HCT116 (cell line): ENCODE measurements around the gene HRK. TPM values are rescaled to one million over a fixed set of nuclear protein-coding genes. Genes with fewer than 3 reads are reported as not detected.

Experiments
- ATAC-seq: fragments of 200-7000 bp; cut with Tn5 transposase; 2 replicates; pipeline ENCODE4 v1.9.1; 2020; ENCODE audit warnings: mild to moderate bottlenecking, moderate library complexity
- BruUV-seq: library from RNA; stranded (reverse); fragments of 400-500 nt; replicated peaks from 2 replicates; lab custom pipeline; 2021; lab: Mats Ljungman, UMichigan
- CTCF ChIA-PET: fragments of 300-600 bp; sonication (Branson Sonifier 250); formaldehyde crosslinking; loops from one replicate; lab custom pipeline; 2021; ENCODE audit warnings: antibody characterized with exemption; lab: Charles Lee
- POLR2A ChIA-PET: fragments of 300-600, 350-600 bp; sonication (Branson Sonifier 250); formaldehyde crosslinking; loops from one replicate; lab custom pipeline; 2021; ENCODE audit warnings: antibody characterized with exemption; lab: Charles Lee
- RAD21 ChIA-PET, 2 experiments: fragments of 300-600 bp; sonication (Branson Sonifier 250); formaldehyde crosslinking; loops; one replicate each; lab custom pipeline; 2023; ENCODE audit warnings: low total read pairs in 2 of 2; ENCODE audit not compliant: uncharacterized antibody in 2 of 2, unreplicated experiment in 2 of 2, low non-redundant PET in 1 of 2; lab: Charles Lee
- DNase-seq: peaks from one replicate; pipeline ENCODE4 v3.0.0-alpha.2; 2010; ENCODE audit warnings: low read depth, low spot score
- H2AFZ ChIP-seq: fragments of 200-600 bp; shearing (Covaris generic), sonication (generic); 2 replicates; pipeline ENCODE4 v1.6.1; 2017; ENCODE audit warnings: low read depth, mixed run types, mixed read lengths, antibody characterized with exemption, low read length; ENCODE audit not compliant: poor library complexity, severe bottlenecking
- H3K27ac ChIP-seq: 2 replicates; pipeline ENCODE4 v1.5.1; 2012; ENCODE audit warnings: low read depth, low read length
- H3K27me3 ChIP-seq: fragments of 200-600 bp; sonication (generic); 2 replicates; pipeline ENCODE4 v1.6.1; 2016; ENCODE audit warnings: mixed run types, low read length, mixed read lengths; ENCODE audit not compliant: insufficient read depth
- H3K36me3 ChIP-seq, 2 experiments: fragments of 200-500 bp in 1 of 2; fragments of 200-600 bp in 1 of 2; sonication (Bioruptor generic) in 1 of 2; sonication (generic) in 1 of 2; 2 replicates each; pipeline versions ENCODE4 v1.5.1 to v1.6.1; 2014 to 2016; ENCODE audit warnings: low read length in 2 of 2, inconsistent platforms in 1 of 2, mixed read lengths in 1 of 2, mixed run types in 1 of 2; ENCODE audit not compliant: insufficient read depth in 2 of 2, control insufficient read depth in 1 of 2
- H3K4me1 ChIP-seq, 2 experiments: fragments of 200-600 bp in 1 of 2; sonication (generic) in 1 of 2; 2 replicates each; pipeline versions ENCODE4 v1.5.1 to v1.6.1; 2012 to 2017; ENCODE audit warnings: low read length in 2 of 2, inconsistent platforms in 1 of 2, mild to moderate bottlenecking in 1 of 2, mixed read lengths in 1 of 2, mixed run types in 1 of 2, moderate library complexity in 1 of 2; ENCODE audit not compliant: insufficient read depth in 2 of 2, control insufficient read depth in 1 of 2
- H3K4me2 ChIP-seq: fragments of 200-600 bp; sonication (generic); 2 replicates; pipeline ENCODE4 v1.6.1; 2017; ENCODE audit warnings: mixed run types, low read length, mixed read lengths
- H3K4me3 ChIP-seq, 2 experiments: fragments of 200-600 bp in 1 of 2; sonication (generic) in 1 of 2; replicated peaks in 1 of 2; 2 replicates each; pipeline ENCODE4 v1.5.1; 2011 to 2016; ENCODE audit warnings: low read length in 2 of 2, control low read depth in 1 of 2, low read depth in 1 of 2, mild to moderate bottlenecking in 1 of 2, mixed read lengths in 1 of 2, mixed run types in 1 of 2
- H3K79me2 ChIP-seq: fragments of 200-600 bp; sonication (generic); 2 replicates; pipeline ENCODE4 v1.6.1; 2017; ENCODE audit warnings: mild to moderate bottlenecking, mixed run types, low read length, moderate library complexity, mixed read lengths; ENCODE audit not compliant: insufficient read depth
- H3K9ac ChIP-seq: fragments of 200-600 bp; sonication (generic); 2 replicates; pipeline ENCODE4 v1.6.1; 2016; ENCODE audit warnings: low read length, mixed read lengths
- H3K9me2 ChIP-seq: fragments of 200-600 bp; sonication (generic), shearing (Covaris generic); 2 replicates; pipeline ENCODE4 v1.6.1; 2017; ENCODE audit warnings: mixed run types, mild to moderate bottlenecking, moderate library complexity; ENCODE audit not compliant: insufficient read depth
- H3K9me3 ChIP-seq, 2 experiments: fragments of 200-500 bp in 1 of 2; fragments of 200-600 bp in 1 of 2; sonication (Bioruptor generic) in 1 of 2; sonication (generic) in 1 of 2; 2 replicates each; pipeline ENCODE4 v1.6.1; 2014 to 2017; ENCODE audit warnings: low read length in 2 of 2, mixed read lengths in 2 of 2, inconsistent platforms in 1 of 2, low read depth in 1 of 2, mild to moderate bottlenecking in 1 of 2, mixed run types in 1 of 2, moderate library complexity in 1 of 2; ENCODE audit not compliant: control insufficient read depth in 1 of 2, insufficient read depth in 1 of 2
- H4K20me1 ChIP-seq: fragments of 200-600 bp; sonication (generic), shearing (Covaris generic); 2 replicates; pipeline ENCODE4 v1.6.1; 2017; ENCODE audit warnings: mixed run types, mild to moderate bottlenecking, moderate library complexity; ENCODE audit not compliant: insufficient read depth
- CTCF ChIP-seq, 3 experiments: fragments of 200-600 bp in 1 of 3; sonication (generic) in 1 of 3; IDR thresholded peaks in 2 of 3; conservative IDR thresholded peaks in 1 of 3; 2 replicates each; pipeline ENCODE4 v1.5.1; 2012 to 2017; ENCODE audit warnings: low read depth in 2 of 3, low read length in 2 of 3, antibody characterized with exemption in 1 of 3, borderline replicate concordance in 1 of 3, control low read depth in 1 of 3, mild to moderate bottlenecking in 1 of 3, mixed read lengths in 1 of 3, mixed run types in 1 of 3, moderate library complexity in 1 of 3; ENCODE audit not compliant: insufficient read depth in 1 of 3
- EZH2 ChIP-seq: fragments of 200-600 bp; sonication (generic); IDR thresholded peaks from 2 replicates; pipeline ENCODE4 v1.6.1; 2017; ENCODE audit warnings: antibody characterized with exemption, mixed run types
- JUND ChIP-seq: IDR thresholded peaks from 2 replicates; pipeline ENCODE4 v1.6.1; 2012
- POLR2A ChIP-seq: IDR thresholded peaks from 2 replicates; pipeline ENCODE4 v1.7.0; 2011; ENCODE audit warnings: borderline replicate concordance; ENCODE audit not compliant: insufficient read depth, insufficient read length; ENCODE audit errors: extremely low read depth
- SP1 ChIP-seq: IDR thresholded peaks from 2 replicates; pipeline ENCODE4 v1.6.1; 2012; ENCODE audit warnings: low read depth
- ZNF274 ChIP-seq: fragments of 200-500 bp; sonication (Bioruptor generic); IDR thresholded peaks from 2 replicates; pipeline ENCODE4 v1.6.1; 2014; ENCODE audit warnings: mild to moderate bottlenecking, low read depth, low read length, inconsistent platforms
- intact Hi-C: fragments of 100-400 bp; cut with micrococcal nuclease; formaldehyde crosslinking; loops from 2 replicates; pipeline ENCODE4 v1.10.0; 2022
- total RNA-seq: library from RNA; stranded (reverse); gene quantifications from one replicate; pipeline ENCODE4 v1.2.1, GENCODE V29; 2021; ENCODE audit not compliant: unreplicated experiment

HRK gene
- total RNA-seq, 1 experiment from 2014 or later, result 4.3 TPM

DNA sequence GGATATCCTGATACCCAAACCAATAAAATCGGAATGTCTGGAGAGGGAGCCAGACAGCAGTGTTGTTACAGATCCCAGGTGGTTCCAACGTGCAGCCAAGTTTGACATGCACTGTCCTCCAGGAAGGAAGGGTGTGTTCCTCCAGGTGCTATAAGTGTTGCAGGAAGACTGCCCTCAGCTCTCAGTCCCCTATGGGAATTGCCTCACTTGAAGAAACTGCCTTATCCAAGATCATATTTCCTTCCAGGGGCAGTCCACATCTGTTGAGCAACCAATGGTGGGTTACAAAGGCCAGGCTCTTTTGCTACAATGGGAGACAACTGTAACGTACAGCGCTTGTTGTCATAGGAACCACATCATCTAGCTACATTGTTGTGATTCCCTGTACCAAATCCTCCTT is 16.2 kb upstream of the HRK start:
- ChIA-PET CTCF (interaction anchor here (1.3 kb wide), 1 partner anchor 34 kb away, joined by 3 read pairs; no protein-coding TSS in a partner anchor), RAD21 (no interaction called here), POLR2A (no interaction called here)
- H3K9me2 ChIP-seq, result no peaks in the 10 kb centered on the region
- intact Hi-C loops, result no loop called here
- no peak overlapping the region for H3K9ac ChIP-seq
- ATAC-seq (no peak), DNase-seq (no peak)
- H3K27ac ChIP-seq, result no peak overlapping the region
- no peaks in the 10 kb centered on the region for H3K79me2 ChIP-seq
- BruUV-seq, result no TSS peak
- TF ChIP-seq POLR2A (no peak), JUND (no peak), SP1 (no peak)
- H3K4me3 ChIP-seq, result no peak overlapping the region
- no peaks in the 10 kb centered on the region for H3K36me3 ChIP-seq
- H3K9me3 ChIP-seq, result no peaks in the 10 kb centered on the region
- H2AFZ ChIP-seq, result no peak overlapping the region
- H3K27me3 ChIP-seq, result peaks cover 5% of the 10 kb centered on the region; the same call in 1 of the 2 replicates
- no peaks in the 10 kb centered on the region for H3K4me1 ChIP-seq
- no peaks in the 10 kb centered on the region for H4K20me1 ChIP-seq
- H3K4me2 ChIP-seq, result no peak overlapping the region

DNA sequence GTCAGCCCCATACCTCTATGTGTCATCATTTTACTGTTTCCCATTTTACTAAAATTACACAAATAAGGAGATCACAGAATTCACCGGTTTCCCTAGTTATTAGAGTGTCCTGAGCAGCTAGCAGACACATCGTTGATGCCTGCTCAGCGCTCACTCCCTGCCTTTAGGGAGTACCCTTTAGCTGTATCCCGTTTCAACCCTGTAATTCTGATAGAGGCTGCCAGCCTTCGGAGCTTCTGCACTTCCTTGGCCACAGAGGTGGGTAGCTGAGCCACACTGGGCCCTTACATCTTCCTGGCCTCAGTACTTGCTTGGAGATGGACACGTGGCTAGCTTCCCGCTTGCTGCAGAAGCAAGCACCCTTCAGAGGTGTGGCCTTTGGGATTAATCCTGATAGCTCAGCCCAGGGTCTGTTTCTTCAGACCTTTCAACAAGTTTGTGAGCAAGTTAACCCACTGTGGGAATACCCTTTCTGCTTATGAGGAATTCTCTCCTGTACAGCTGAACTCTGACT is 15.2 kb upstream of the HRK start:
- no peak overlapping the region for H3K9ac ChIP-seq
- TF ChIP-seq EZH2, result no peak
- TF ChIP-seq ZNF274, result no peak
- TF ChIP-seq CTCF (IDR thresholded peaks at IDR 0.05 in 2 of 3, conservative IDR thresholded peaks at IDR 0.05 in 1 of 3; ENCODE audit: borderline replicate concordance in 1 of 3, insufficient read depth in 1 of 3, low read depth in 2 of 3, low read length in 2 of 3), result no peak
- TF ChIP-seq, all 23 proteins: peak for 0
- Histone ChIP-seq H3K9me3 (no peaks in the 10 kb centered on the region), H3K4me1 (no peaks in the 10 kb centered on the region), H3K79me2 (no peaks in the 10 kb centered on the region), H3K27ac (no peak overlapping the region), H3K4me3 (no peak overlapping the region), H2AFZ (no peak overlapping the region), H4K20me1 (no peaks in the 10 kb centered on the region), H3K27me3 (peaks cover 5% of the 10 kb centered on the region; the same call in 1 of the 2 replicates), H3K4me2 (no peak overlapping the region), H3K9me2 (no peaks in the 10 kb centered on the region), H3K36me3 (no peaks in the 10 kb centered on the region)
- ATAC-seq (no peak), DNase-seq (no peak)
- BruUV-seq, result no TSS peak
- intact Hi-C loops, result no loop called here
- CTCF ChIA-PET, result interaction anchor here (1.3 kb wide), 1 partner anchor 33 kb away, joined by 3 read pairs; no protein-coding TSS in a partner anchor
- POLR2A ChIA-PET, result no interaction called here
- RAD21 ChIA-PET, result no interaction called here
